Sigmoid colon (tissue), 4 donors: Measurements from ENCODE around the gene OCIAD1.

Experiments
- CTCF ChIP-seq, 4 experiments: fragments of 450-650 bp in 3 of 4; fragments of 200-600 bp in 1 of 4; IDR thresholded peaks; one replicate each; pipeline ENCODE4 v1.5.1; 2016 to 2019; ENCODE audit warnings: antibody characterized with exemption in 4 of 4, mild to moderate bottlenecking in 3 of 4, moderate library complexity in 2 of 4
- EP300 ChIP-seq, 4 donors: sonication (generic); formaldehyde crosslinking; IDR thresholded peaks; one replicate each; pipeline ENCODE4 v1.6.1; 2017; ENCODE audit warnings: antibody characterized with exemption in 4 of 4
- POLR2A ChIP-seq, 2 donors: fragments of 450-650 bp; IDR thresholded peaks; one replicate each; pipeline ENCODE4 v1.6.1; 2016; ENCODE audit warnings: antibody characterized with exemption in 2 of 2, mild to moderate bottlenecking in 2 of 2, moderate library complexity in 2 of 2
- POLR2AphosphoS5 ChIP-seq, 4 donors: sonication (generic); formaldehyde crosslinking; IDR thresholded peaks; one replicate each; pipeline ENCODE4 v1.6.1; 2017; ENCODE audit warnings: antibody characterized with exemption in 4 of 4

- no peak for TF ChIP-seq CTCF (IDR thresholded peaks at IDR 0.05)
- TF ChIP-seq POLR2AphosphoS5 (IDR thresholded peaks at IDR 0.05) = no peak
- no peak for TF ChIP-seq EP300 (IDR thresholded peaks at IDR 0.05)
- no peak for TF ChIP-seq POLR2A (IDR thresholded peaks at IDR 0.05)
Observed at GRCh38 chr4:48804584-48805301, 26.1 kb upstream of the OCIAD1 start.
